K562 (cell line): ENCODE measurements around the gene KRT16. TPM values are rescaled to one million over a fixed set of nuclear protein-coding genes. Genes with fewer than 3 reads are reported as not detected.
"Not testable (repeated sequence)": the region's sequence is repeated elsewhere in the genome, so short reads cannot be mapped to it uniquely, and the experiment has no call there.

Experiments used
- ATAC-seq: fragments of 200-7000 bp; cut with Tn5 transposase; 3 replicates; pipeline ENCODE4 v1.9.1; 2020; ENCODE audit warnings: moderate library complexity
- BruUV-seq: library from RNA; stranded (reverse); fragments of 400-500 nt; replicated peaks from 2 replicates; lab custom pipeline; 2021; lab: Mats Ljungman, UMichigan
- CTCF ChIA-PET: fragments of 300-600 bp; formaldehyde crosslinking; extraction: SDS; loops from one replicate; lab custom pipeline; 2021; ENCODE audit warnings: low intra/inter-chr PET ratio; lab: Yijun Ruan, JAX
- POLR2A ChIA-PET: fragments of 300-600, 350-650 bp; sonication (Branson Sonifier 250); formaldehyde crosslinking; extraction: SDS; loops from one replicate; lab custom pipeline; 2021; ENCODE audit warnings: antibody characterized with exemption, inconsistent platforms; lab: Yijun Ruan, JAX
- DNase-seq, 4 experiments: peaks; one replicate each; pipeline versions ENCODE4 v3.0.0 to v3.0.0-alpha.2; 2011 to 2018; ENCODE audit warnings: low spot score in 3 of 4, mixed read lengths in 3 of 4; ENCODE audit errors: extremely low read depth in 1 of 4
- FAIRE-seq: peaks from 2 replicates; lab custom pipeline; 2011; peaks lifted over from hg19 to GRCh38; lab: Jason Lieb, UNC
- H2AFZ ChIP-seq: 2 replicates; pipeline ENCODE4 v1.6.0; 2011; ENCODE audit warnings: low read depth, low read length, control low read depth, inconsistent platforms
- H3K27ac ChIP-seq: fragments of 200-600 bp; 3 replicates; pipeline ENCODE4 v1.8.0; 2011; ENCODE audit warnings: low read depth, mild to moderate bottlenecking, control low read depth, inconsistent platforms, low read length, moderate library complexity, mixed read lengths; ENCODE audit errors: extremely low read depth
- H3K27me3 ChIP-seq, 2 experiments: fragments of 300-600 bp in 1 of 2; 2 replicates in 1 of 2; 3 replicates in 1 of 2; pipeline versions ENCODE4 v1.6.0 to v1.8.0; 2011; ENCODE audit warnings: inconsistent platforms in 2 of 2, low read length in 2 of 2, mild to moderate bottlenecking in 1 of 2, mixed read lengths in 1 of 2, moderate library complexity in 1 of 2; ENCODE audit not compliant: control insufficient read depth in 2 of 2, insufficient read depth in 2 of 2
- H3K36me3 ChIP-seq: fragments of 300-600 bp; 3 replicates; pipeline ENCODE4 v1.8.0; 2011; ENCODE audit warnings: mild to moderate bottlenecking, low read length, inconsistent platforms; ENCODE audit not compliant: control insufficient read depth, insufficient read depth
- H3K4me1 ChIP-seq, 2 experiments: fragments of 200-600 bp in 1 of 2; replicated peaks in 1 of 2; 2 replicates in 1 of 2; 3 replicates in 1 of 2; pipeline versions ENCODE4 v1.5.1 to v1.8.0; 2011; ENCODE audit warnings: inconsistent platforms in 2 of 2, low read length in 2 of 2, mild to moderate bottlenecking in 1 of 2, mixed read lengths in 1 of 2, moderate library complexity in 1 of 2; ENCODE audit not compliant: control insufficient read depth in 2 of 2, insufficient read depth in 2 of 2
- H3K4me2 ChIP-seq: 2 replicates; pipeline ENCODE4 v1.6.1; 2011; ENCODE audit warnings: low read length, control low read depth, inconsistent platforms, mixed read lengths; ENCODE audit not compliant: insufficient read depth
- H3K4me3 ChIP-seq: fragments of 200-600 bp; sonication (generic), shearing (Covaris generic); 2 replicates; pipeline ENCODE4 v1.5.1; 2016; ENCODE audit warnings: control low read depth, inconsistent platforms
- H3K79me2 ChIP-seq: fragments of 200-600 bp; 3 replicates; pipeline ENCODE4 v1.8.0; 2011; ENCODE audit warnings: low read length, inconsistent platforms; ENCODE audit not compliant: control insufficient read depth, insufficient read depth
- H3K9ac ChIP-seq, 2 experiments: 2 replicates each; pipeline versions ENCODE4 v1.6.0 to v1.6.1; 2011; ENCODE audit warnings: low read depth in 2 of 2, low read length in 2 of 2, control low read depth in 1 of 2, inconsistent platforms in 1 of 2, mild to moderate bottlenecking in 1 of 2, mixed read lengths in 1 of 2; ENCODE audit not compliant: insufficient read depth in 1 of 2
- H3K9me1 ChIP-seq: one replicate; pipeline ENCODE4 v1.6.0; 2011; ENCODE audit warnings: inconsistent platforms, mild to moderate bottlenecking, low read length, moderate library complexity; ENCODE audit not compliant: control insufficient read depth, insufficient read depth
- H3K9me3 ChIP-seq: replicated peaks from 2 replicates; pipeline ENCODE4 v1.5.1; 2011; ENCODE audit warnings: low read depth, low read length, inconsistent platforms; ENCODE audit not compliant: control insufficient read depth, insufficient read depth
- H4K20me1 ChIP-seq: replicated peaks from 2 replicates; pipeline ENCODE4 v1.6.1; 2011; ENCODE audit warnings: low read length, inconsistent platforms, mixed read lengths; ENCODE audit not compliant: control insufficient read depth, insufficient read depth
- POLR3G ChIP-seq: IDR thresholded peaks from 2 replicates; pipeline ENCODE4 v1.6.1; 2011; ENCODE audit not compliant: insufficient read length, insufficient replicate concordance; ENCODE audit errors: extremely low read depth
- WGBS: fragments of 100-300 bp; shearing (Covaris generic); methylation state at CpG from one replicate; pipeline ENCODE4 v1.1.6; 2016; ENCODE audit warnings: low coverage, mixed read lengths; ENCODE audit not compliant: insufficient coverage; ENCODE audit errors: missing lambda C conversion rate; 5-methylcytosine and 5-hydroxymethylcytosine counted together
- in situ Hi-C: fragments of 300-500 bp; cut with MboI; formaldehyde crosslinking; loops from 4 replicates; pipeline ENCODE4 v1.15.0; 2018; ENCODE audit warnings: inconsistent platforms, mixed read lengths
- intact Hi-C: fragments of 100-400 bp; cut with micrococcal nuclease; formaldehyde crosslinking; loops from 2 replicates; pipeline ENCODE4 v1.14.2; 2022
- polyA plus RNA-seq, 8 experiments: library from polyadenylated mRNA; depleted of rRNA in 4 of 8; stranded (reverse) in 5 of 8; unstranded in 3 of 8; fragments of >200 nt; fragmentation: Nextera tagmentation in 2 of 8; fragmentation: Illumina TruSeq in 1 of 8; extraction: Ambion mirVana in 2 of 8; extraction: Trizol in 1 of 8; gene quantifications; 2 replicates each; pipeline versions ENCODE4 v1.2.1 to v1.2.3, GENCODE V29; 2011 to 2014; ENCODE audit warnings: inconsistent platforms in 1 of 8, missing spikeins in 1 of 8
- total RNA-seq, 7 experiments: library from RNA; depleted of rRNA in 6 of 7; stranded (reverse); fragments of >200 nt in 6 of 7; fragmentation: Illumina TruSeq in 2 of 7; extraction: Trizol in 2 of 7; gene quantifications; 2 replicates each; pipeline versions ENCODE4 v1.2.1 to v1.2.3, GENCODE V29; 2011 to 2021; ENCODE audit warnings: low replicate concordance in 1 of 7
- TF ChIP-seq, protein P1 (sequence below): sonication (generic); formaldehyde crosslinking; IDR thresholded peaks from 2 replicates; pipeline ENCODE4 v1.8.1; 2023; ENCODE audit warnings: mild to moderate bottlenecking, missing genetic modification reagents

Gene KRT16
- total and polyA plus RNA-seq, 9 of the 15 experiments (the other 6 are each of a cell fraction or from before 2014, with no cell fraction given), result 0.04 TPM; not detected in 8

DNA sequence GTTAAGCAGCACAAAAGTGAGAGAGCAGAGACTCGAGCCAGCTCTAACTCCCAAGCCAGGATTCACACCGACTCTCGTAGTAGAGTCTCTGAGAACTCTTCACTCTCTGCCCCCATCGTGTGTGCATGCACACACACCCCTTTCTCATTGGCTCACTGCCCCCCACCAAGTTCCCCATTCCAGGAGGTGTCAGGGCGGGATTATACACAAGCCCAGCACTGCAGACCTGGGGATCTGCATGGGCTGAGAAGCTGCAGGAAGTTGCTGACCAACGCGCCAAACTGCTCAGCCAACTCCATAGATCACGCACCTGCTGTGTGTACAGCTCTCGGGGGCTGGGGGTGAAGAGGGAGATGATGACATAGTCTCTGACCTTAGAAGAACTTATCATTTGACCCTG, 2.2 kb upstream of the KRT16 start:
- H3K27ac ChIP-seq, H3K79me2 ChIP-seq, FAIRE-seq, H3K4me3 ChIP-seq, H3K9me1 ChIP-seq, H3K4me2 ChIP-seq, BruUV-seq, H3K4me1 ChIP-seq, ATAC-seq, H3K36me3 ChIP-seq, H3K9me3 ChIP-seq, POLR2A ChIA-PET, H2AFZ ChIP-seq, intact Hi-C loops, H3K9ac ChIP-seq, DNase-seq, in situ Hi-C loops, H4K20me1 ChIP-seq: not testable (repeated sequence)
- WGBS, result 0% methylated on average over 7 of the region's 9 CpGs
- CTCF ChIA-PET, result interaction anchor here (0.6 kb wide), 1 partner anchor 29 kb away, joined by 5 read pairs; no protein-coding TSS in a partner anchor
- peaks cover 10 to 53% of the 10 kb centered on the region in 2 experiments for H3K27me3 ChIP-seq

DNA sequence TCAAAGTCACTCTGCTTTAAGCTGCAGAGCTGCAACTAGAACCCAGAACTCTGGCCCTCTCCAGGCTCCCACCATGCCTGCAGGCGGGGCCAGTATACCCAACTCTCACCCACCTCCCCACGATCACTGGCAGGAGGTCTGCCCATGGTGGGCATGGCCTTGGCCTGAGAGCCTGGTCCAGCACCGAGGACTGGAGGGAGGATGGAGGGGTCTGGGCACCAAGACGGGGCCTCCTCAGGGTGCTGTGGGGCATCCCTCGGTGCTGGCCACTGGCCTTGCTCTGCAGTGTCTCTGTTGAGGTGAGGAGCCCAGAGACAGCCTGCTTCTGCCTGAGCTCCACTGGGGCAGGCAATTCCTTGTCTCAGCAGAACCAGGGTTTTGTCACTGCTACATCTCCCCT, 1.5 kb upstream of the KRT16 start:
- H3K9me1 ChIP-seq, result no peaks in the 10 kb centered on the region
- H3K4me3 ChIP-seq, result no peak overlapping the region
- 0% methylated on average over 3 of the region's 5 CpGs for WGBS
- ChIA-PET POLR2A (no interaction called here), CTCF (no interaction called here)
- no peaks in the 10 kb centered on the region for H3K79me2 ChIP-seq
- BruUV-seq, result no TSS peak
- H3K4me2 ChIP-seq, result no peak overlapping the region
- no peak overlapping the region for H2AFZ ChIP-seq
- H3K27me3 ChIP-seq, result peaks cover 10 to 50% of the 10 kb centered on the region in 2 experiments
- in situ Hi-C loops (no loop called here), intact Hi-C loops (no loop called here)
- H3K27ac ChIP-seq, result no peak overlapping the region
- H3K36me3 ChIP-seq, result no peaks in the 10 kb centered on the region
- TF ChIP-seq, protein P1, sequence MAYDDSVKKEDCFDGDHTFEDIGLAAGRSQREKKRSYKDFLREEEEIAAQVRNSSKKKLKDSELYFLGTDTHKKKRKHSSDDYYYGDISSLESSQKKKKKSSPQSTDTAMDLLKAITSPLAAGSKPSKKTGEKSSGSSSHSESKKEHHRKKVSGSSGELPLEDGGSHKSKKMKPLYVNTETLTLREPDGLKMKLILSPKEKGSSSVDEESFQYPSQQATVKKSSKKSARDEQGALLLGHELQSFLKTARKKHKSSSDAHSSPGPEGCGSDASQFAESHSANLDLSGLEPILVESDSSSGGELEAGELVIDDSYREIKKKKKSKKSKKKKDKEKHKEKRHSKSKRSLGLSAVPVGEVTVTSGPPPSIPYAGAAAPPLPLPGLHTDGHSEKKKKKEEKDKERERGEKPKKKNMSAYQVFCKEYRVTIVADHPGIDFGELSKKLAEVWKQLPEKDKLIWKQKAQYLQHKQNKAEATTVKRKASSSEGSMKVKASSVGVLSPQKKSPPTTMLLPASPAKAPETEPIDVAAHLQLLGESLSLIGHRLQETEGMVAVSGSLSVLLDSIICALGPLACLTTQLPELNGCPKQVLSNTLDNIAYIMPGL (CRISPR knock-in tag), result no peak
- no peak for TF ChIP-seq POLR3G
- ATAC-seq (no peak), FAIRE-seq (no peak), DNase-seq (no peak)
- no peak overlapping the region for H3K9ac ChIP-seq
- 0 out of 2 replicates have a peak, but pooled peaks cover 2% of the 10 kb centered on the region for H4K20me1 ChIP-seq
- no peaks in the 10 kb centered on the region; a peak in 1 of 5 replicates for H3K4me1 ChIP-seq
- H3K9me3 ChIP-seq, result no peaks in the 10 kb centered on the region
